Putamen (tissue), 1 donor: ENCODE measurements around the gene NUDT9.
"Not testable (repeated sequence)": the region's sequence is repeated elsewhere in the genome, so short reads cannot be mapped to it uniquely, and the experiment has no call there.

Source experiments
- DNase-seq: peaks from one replicate; pipeline ENCODE4 v3.0.0-alpha.2; 2016; ENCODE audit warnings: low spot score

The NUDT9 gene

GRCh38 chr4:87409420-87409939 lies 12.9 kb upstream of the NUDT9 start:
- no peak for DNase-seq

DNA sequence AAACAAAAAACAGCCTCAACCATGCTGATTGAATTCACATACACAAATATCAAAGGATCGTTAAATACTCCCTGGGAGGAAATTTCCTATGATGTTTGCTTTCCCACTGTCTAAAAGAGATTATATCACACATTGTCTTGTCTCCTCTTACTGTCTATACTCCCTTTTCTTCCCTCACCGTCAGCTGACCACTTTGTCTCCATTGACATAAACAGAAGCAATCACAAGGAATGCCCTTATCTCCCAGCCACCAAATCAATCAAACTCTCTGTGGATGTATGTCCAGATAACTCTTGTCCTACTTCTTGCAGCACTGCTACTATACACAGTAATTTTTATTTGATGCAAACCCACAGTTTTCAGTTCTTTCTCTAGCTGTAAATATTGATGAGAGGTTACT lies 12.2 kb upstream of the NUDT9 start:
- no peak for DNase-seq

GRCh38 chr4:87410679-87411078 lies 11.7 kb upstream of the NUDT9 start:
- DNase-seq: no peak

DNA sequence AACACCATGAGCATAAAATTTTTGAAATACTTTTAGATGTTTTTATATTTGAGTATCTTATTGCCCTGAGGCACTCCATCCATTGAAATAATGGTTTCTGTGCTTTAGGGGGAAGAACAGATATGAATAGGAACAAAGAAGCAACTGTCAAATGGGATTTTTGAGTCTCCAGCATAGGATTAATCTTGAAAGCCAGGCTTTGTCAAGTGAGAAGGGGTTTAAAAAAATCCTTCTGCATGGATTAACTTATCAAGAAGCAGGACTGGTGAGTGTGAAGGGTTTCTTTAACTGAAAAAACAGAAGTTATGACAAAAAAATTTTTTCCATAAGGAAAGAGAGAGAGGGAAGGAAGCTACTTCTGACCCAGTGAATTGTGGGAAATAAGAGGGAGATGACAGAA lies 7.6 kb upstream of the NUDT9 start:
- no peak for DNase-seq

DNA sequence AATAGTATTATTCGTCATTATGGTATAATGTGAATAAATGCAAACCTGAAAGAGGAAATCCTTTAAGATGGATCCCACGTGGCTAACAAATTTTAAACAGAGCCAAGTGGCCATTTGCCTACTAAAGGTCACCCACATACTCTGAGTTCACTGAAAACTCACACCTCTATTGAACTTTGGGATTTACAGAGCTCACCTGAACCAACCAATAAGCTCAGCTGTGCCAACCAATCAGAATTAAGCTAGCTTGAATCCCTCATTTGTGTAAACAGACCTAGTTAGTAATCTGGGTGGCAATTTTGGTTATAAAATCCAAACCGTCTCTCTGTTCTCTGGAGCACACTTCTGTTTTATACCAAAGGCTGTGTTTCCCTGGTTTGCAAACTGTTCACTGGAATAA lies 5.4 kb upstream of the NUDT9 start:
- no peak for DNase-seq

- not testable (repeated sequence) for DNase-seq
Observed at GRCh38 chr4:87418410-87418809, 4.0 kb upstream of the NUDT9 start.

GRCh38 chr4:87419578-87420249 lies 2.7 kb upstream of the NUDT9 start:
- no peak for DNase-seq

DNA sequence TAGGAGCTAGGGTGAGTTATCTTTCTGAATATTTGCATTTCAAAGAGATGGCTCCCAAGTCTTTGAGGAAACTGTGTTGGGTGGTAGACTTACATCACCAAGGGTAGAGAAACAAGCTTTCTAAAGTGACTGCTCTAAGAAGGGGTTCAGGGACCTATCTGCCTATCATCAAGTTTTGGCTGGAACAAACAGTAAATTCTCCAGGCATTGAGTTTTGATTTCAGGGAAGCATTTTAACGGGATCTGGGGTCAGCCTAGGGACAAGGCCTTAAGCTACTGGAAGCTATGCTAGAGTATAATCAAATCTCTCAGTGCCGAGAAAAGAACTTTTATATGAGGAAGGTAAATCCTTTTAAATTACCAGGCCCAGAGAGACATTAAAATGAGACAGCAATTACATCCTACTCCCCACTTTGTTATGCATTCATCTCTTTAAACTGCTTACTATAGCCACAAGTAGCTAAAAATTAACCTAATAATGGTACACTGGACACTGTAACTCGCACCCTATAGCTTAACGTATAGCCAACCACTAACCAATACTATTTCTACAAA lies 2.0 kb upstream of the NUDT9 start:
- DNase-seq: no peak

DNA sequence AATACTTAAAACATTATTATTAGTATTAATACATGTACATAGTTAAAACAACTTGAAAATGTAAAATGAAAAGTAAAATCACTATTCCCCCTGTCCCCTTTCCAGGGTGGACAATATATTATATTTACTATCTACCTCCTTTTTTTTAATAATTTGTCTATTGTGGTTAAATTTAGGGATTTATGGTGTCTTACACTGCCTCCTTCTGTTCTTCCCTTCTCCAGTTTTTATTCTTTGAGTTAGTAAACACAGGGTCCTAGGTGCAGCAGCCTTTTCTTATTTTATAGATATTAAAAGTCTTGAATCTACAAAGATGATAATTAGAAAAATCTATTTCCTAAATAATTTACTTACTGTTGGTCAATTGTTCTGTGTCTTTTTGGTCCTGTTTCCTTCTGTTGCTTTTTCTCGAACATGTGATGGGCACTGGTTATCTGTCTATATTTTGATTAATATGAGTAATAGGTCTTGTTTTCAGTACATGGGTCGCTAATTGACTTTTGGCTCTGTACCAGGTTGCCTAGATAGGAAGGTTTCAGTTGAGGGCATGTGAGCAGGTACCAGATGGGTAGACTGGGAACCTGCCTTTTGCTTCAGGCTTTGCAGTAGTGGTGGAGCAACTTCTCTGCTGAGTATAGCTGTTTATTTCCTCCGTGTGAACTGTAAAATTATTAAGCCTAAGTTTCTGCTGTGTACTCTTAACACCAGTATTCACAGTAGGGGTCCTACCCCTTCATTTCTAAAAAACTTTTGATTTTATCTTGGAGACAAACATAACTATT lies 1.1 kb downstream of the NUDT9 start:
- DNase-seq: no peak

GRCh38 chr4:87424099-87424543 lies 1.7 kb downstream of the NUDT9 start:
- not testable (repeated sequence) for DNase-seq

GRCh38 chr4:87425711-87426110 lies 3.3 kb downstream of the NUDT9 start:
- no peak for DNase-seq

DNA sequence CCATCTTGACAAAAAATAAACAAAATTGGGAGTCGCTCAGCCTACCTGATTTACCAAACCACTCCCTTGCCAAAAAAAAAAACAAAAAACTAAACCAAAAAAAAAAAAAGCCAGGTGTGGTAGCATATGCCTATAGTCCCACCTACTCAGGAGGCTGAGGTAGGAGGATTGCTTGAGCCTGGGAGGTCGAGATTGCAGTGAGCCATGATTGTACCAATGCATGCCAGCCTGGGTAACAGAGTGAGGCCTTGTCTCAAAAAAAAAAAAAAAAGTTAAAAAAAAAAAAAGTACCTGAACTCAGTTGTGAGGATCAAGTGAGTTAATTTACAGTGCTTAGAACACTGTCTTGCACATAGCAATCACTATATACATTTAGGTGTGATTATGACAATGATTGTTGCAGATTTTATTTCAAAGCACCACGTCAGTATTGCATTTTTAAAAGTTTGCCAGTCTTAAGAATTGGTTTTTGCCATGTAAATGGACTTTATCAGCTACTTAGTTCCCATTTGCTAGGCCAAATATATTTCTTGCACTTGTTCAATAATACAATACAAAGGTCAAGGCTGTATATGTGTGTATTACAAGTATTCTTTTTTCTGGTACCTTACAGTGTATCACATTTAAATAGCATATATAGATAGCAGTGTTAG lies 4.6 kb downstream of the NUDT9 start:
- no peak for DNase-seq

- no peak for DNase-seq
Observed at GRCh38 chr4:87427518-87427868, 5.1 kb downstream of the NUDT9 start.

DNA sequence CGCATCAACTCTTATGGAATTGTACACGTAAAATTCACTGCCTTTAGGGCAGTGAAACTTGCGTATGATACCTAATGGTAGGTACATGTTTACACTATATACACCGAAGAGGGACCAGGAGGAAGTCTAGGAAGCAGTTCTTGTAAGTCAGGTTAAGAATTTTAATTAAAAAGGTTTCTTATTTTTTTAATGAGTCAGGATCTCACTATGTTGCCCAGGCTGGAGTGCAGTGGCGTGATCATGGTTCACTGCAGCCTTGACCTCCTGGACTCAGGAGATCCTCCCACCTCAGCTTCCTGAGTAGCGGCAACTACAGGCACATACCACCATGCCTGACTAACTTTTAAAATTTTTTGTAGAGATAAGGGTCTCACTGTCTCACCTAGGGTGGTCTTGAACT lies 6.6 kb downstream of the NUDT9 start:
- DNase-seq: no peak

DNA sequence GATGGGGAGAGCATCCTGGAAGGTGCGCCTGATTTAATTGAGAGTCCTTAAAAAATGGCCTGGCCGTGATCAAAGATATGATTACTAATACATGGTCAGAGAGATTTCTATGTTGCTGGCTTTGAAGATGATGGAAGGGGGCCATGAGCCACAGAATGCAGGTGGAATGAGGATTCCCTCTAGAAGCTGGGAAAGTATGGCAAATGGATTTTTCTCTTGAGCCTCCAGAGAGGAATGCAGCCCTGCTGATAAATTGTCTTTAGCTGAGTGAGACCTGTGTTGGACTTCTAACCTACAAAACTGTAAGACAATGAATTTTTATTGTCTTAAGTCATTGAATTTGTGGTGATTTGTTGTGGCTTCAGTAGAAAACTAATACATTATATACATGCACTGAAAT lies 7.7 kb downstream of the NUDT9 start:
- no peak for DNase-seq

GRCh38 chr4:87433342-87433741 lies 11.0 kb downstream of the NUDT9 start:
- DNase-seq: no peak

GRCh38 chr4:87442889-87443288 lies 20.5 kb downstream of the NUDT9 start:
- no peak for DNase-seq

- no peak for DNase-seq
Observed at GRCh38 chr4:87444741-87445140, 22.4 kb downstream of the NUDT9 start.

- no peak for DNase-seq
Observed at GRCh38 chr4:87445964-87446363, 23.6 kb downstream of the NUDT9 start.

- not testable (repeated sequence) for DNase-seq
Observed at GRCh38 chr4:87446375-87446774, 24.0 kb downstream of the NUDT9 start.

DNA sequence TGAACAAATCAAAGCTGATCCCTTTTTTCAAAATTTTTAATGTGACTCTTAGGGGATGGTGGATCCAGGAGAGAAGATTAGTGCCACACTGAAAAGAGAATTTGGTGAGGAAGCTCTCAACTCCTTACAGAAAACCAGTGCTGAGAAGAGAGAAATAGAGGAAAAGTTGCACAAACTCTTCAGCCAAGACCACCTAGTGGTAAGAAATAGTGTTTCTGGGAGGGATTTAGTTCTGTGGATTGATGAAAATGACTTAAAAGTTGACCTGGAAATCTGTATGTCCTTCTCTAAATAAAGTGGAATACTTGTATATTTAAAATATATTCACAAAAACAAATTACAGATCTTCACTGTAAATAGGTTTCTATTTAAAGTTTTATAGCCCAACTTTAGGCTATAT lies 29.2 kb downstream of the NUDT9 start:
- no peak for DNase-seq

DNA sequence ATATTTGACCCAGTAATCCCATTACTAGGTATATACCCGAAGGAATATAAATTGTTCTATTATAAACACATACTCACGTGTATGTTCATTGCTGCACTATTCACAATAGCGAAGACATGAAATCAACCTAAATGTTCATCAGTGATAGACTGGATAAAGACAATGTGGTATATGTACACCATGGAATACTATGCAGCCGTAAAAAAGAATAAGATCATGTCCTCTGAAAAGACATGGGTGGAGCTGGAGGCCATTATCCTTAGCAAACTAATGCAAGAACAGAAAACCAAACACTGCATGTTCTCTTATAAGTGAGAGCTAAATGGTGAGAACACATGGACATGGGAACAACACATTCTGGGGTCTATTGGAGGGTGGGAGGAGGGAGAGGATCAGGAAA lies 36.5 kb downstream of the NUDT9 start:
- no peak for DNase-seq

DNA sequence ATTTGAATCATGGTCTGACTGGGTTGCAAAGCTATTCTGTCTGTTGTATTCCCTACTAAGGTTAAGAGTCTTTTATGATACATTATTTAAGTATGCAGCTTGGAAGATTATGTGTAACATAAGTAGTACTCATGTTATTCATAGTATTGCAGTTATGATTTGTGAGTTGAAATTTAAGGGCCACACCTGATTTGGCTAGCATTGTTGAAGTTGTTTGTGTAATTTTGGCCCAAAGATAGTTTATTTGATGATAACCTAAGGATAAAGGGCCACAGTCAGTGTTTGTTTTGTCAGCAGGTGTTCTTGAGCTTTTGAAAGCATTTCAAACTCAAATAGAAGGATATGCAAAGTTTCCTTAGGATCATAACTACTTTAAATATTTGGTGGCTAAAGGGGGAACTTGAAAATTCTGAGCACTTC lies 38.9 kb downstream of the NUDT9 start:
- no peak for DNase-seq
